Stimulated activated naive CD4-positive, alpha-beta T cell (primary cell): Measurements from ENCODE around the gene LGI4.
A peak's percentile ranks its signal among the peaks of the same experiment; 100 is the strongest.
"Not testable (repeated sequence)": the region's sequence is repeated elsewhere in the genome, so short reads cannot be mapped to it uniquely, and the experiment has no call there.

ENCODE experiments used
- DNase-seq, 6 experiments: peaks; one replicate each; lab custom pipeline; 2025; lab: John Stamatoyannopoulos, UW

Gene LGI4

GRCh38 chr19:35160629-35161433 is 26.0 kb upstream of the LGI4 start:
- no peak for DNase-seq

DNA sequence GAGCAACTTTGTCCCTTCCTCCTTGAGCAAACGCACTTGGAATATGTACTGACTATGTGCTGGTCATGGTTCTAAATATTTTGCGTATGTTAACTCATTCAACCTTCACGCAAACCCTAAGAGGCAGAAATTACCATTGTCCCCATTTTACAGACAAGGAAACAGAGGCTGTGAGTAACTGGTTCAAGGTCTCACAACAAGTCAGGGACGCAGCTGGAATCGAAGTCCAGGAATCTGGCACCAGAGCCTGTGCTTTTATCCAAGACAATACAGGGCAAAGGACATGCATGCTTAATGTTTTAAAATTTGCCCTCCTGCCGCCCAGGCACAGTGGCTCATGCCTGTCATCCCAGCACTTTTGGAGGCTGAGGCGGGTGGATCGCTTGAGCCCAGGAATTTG is 24.7 kb upstream of the LGI4 start:
- DNase-seq = no peak

- no peak for DNase-seq
Observed at GRCh38 chr19:35157431-35157830, 22.6 kb upstream of the LGI4 start.

- peak in 3 of 6 experiments; percentile 63 to 80 (median 72) for DNase-seq
Observed at GRCh38 chr19:35156673-35157014, 21.8 kb upstream of the LGI4 start.

GRCh38 chr19:35155981-35156672 is 21.3 kb upstream of the LGI4 start:
- DNase-seq = no peak

DNA sequence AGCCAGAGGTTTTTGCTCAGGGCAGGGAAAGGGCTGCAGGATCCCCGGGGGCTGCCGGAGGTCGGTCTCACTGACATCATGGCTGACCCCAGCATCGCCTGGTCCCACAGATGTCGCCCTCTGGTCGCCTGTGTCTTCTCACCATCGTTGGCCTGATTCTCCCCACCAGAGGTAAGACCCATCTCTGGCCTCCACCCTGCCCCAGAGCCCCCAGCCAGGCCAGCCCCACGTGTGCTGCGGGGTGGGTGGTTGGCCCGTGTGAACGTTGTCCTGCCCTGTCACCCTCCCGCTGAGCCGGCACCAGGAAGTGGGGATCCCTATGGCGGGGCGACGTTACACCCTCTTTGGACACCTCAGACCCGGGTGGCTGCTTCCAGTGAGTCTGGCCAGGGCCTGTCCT is 20.6 kb upstream of the LGI4 start:
- DNase-seq = peak in 1 of 6 experiments; percentile 35

GRCh38 chr19:35154525-35155406 is 19.9 kb upstream of the LGI4 start, which contains the start of gene FXYD5:
TSS of gene FXYD5 (plus strand) at chr19:35154735. CDS start at chr19:35155551, 816 bp downstream.
- peak; percentile 44 to 67 (median 56) for DNase-seq

GRCh38 chr19:35153701-35154524 is 19.1 kb upstream of the LGI4 start:
- DNase-seq = peak; percentile 38 to 74 (median 64)

DNA sequence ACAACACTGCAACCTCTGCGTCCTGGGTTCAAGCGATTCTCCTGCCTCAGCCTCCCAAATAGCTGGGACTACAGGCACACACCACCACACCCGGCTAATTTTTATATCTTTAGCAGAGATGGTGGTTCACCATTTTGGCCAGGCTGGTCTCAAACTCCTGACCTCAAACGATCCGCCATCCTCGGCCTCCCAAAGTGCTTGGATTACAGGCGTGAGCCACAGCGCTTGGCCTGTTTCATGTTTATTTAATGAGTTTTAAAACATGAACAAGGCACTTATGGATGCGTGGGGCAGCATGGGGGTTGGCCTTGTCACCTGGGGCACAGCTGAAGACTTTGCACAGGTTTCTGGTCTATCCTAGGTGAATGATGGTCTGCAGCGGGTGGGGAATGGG is 18.3 kb upstream of the LGI4 start:
- not testable (repeated sequence) for DNase-seq

- no peak for DNase-seq
Observed at GRCh38 chr19:35151273-35152065, 16.6 kb upstream of the LGI4 start.

GRCh38 chr19:35150445-35150844 is 15.6 kb upstream of the LGI4 start:
- DNase-seq = no peak

DNA sequence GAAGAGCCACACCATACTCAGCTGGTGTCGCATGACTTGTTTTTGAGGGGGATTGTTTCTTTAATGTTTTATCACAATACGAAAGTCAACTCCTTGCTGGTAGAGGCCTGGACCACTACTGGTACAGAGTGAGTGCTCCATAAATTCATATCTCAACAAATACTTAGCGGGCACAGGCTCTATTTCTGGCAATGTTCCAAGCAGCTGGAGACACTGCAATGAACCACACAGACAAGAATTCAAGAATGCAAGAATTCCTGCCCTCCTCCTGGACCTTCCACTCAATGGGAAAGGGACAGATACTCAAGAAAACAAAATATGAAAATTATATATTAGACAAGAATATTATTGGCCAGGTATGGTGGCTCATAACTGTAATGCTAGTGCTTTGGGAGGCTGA is 14.6 kb upstream of the LGI4 start:
- no peak for DNase-seq

GRCh38 chr19:35146746-35147459 is 12.0 kb upstream of the LGI4 start:
- no peak for DNase-seq

GRCh38 chr19:35144600-35145436 is 10.0 kb upstream of the LGI4 start:
- peak in 4 of 6 experiments; percentile 13 to 46 (median 22) for DNase-seq

GRCh38 chr19:35144259-35144599 is 9.4 kb upstream of the LGI4 start:
- no peak for DNase-seq

DNA sequence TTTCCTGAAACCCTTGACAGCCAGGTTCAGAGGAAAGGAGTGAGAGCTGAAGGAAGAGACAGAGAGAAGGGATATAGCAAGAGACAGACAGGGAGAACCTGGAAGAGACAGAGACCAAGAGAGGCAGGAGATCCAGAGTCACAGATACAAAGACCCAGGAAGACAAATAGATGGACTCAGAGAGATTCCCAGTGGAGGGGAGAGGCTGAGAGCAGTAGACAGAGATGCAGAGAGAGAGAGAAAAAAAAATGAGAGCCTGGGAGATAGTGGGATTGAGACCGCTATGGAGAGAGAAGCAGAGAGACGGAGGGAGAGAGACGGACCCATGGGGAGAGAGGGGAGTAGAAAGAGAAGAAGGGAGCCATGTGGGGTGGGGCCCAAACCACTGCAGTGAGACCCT is 9.0 kb upstream of the LGI4 start:
- no peak for DNase-seq

DNA sequence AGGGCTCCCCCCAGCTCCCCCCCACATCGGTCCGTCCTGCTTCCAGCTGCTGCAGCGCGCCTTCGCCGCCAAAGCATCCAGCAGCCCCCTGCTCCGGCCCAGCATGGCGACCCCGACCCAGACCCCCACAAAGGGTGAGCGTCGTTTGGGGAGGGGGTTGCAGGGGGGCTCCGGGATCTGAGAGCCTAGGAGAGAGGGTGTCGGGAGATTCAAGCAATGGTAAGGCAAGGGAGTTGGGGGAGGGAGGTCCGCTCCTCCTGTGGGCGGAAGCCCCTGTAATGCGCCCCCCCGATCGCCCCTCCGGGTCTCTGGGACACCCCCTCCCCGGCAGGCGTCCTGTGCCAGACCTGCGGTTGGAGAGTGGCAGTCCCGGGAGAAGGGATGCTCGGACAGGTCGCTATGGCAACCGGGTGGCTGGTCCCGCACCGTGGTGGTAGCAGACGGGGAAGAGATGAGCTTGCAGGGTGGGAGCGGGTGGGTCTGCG is 8.4 kb upstream of the LGI4 start, which contains the start of gene FXYD7:
FXYD7 (plus strand) TSS at position 25 of the 485 bp plus-strand sequence; CDS start at position 104, 79 bp downstream.
- peak in 3 of 6 experiments; percentile 29 to 34 (median 31) for DNase-seq

- peak; percentile 20 to 76 (median 68) for DNase-seq
Observed at GRCh38 chr19:35142606-35143230, 7.9 kb upstream of the LGI4 start.
